H1 (cell line): ENCODE data around the gene C1QTNF7. TPM values are rescaled to one million over a fixed set of nuclear protein-coding genes. Genes with fewer than 3 reads are reported as not detected.

ENCODE experiments used
- CTCF ChIA-PET: fragments of 300-600 bp; sonication (Branson Sonifier 250); formaldehyde crosslinking; loops from one replicate; lab custom pipeline; 2021; ENCODE audit not compliant: partially characterized antibody; lab: Charles Lee
- POLR2A ChIA-PET: fragments of 300-600 bp; sonication (Branson Sonifier 250); formaldehyde crosslinking; loops from one replicate; lab custom pipeline; 2021; ENCODE audit warnings: inconsistent platforms; ENCODE audit not compliant: partially characterized antibody; lab: Charles Lee
- DNase-seq, 2 experiments: peaks; one replicate each; pipeline versions ENCODE4 v3.0.0 to v3.0.0-alpha.2; 2010 to 2022; ENCODE audit warnings: low spot score in 2 of 2, low read depth in 1 of 2, mixed read lengths in 1 of 2
- FAIRE-seq: peaks from 2 replicates; lab custom pipeline; 2011; peaks lifted over from hg19 to GRCh38; lab: Jason Lieb, UNC
- H2AFZ ChIP-seq: 2 replicates; pipeline ENCODE4 v1.8.1; 2012; ENCODE audit warnings: low read length, inconsistent platforms
- H2AK5ac ChIP-seq: 2 replicates; pipeline ENCODE4 v1.6.1; 2013; ENCODE audit warnings: low read depth, low read length
- H2BK120ac ChIP-seq: replicated peaks from 2 replicates; pipeline ENCODE3; 2013; ENCODE audit warnings: low read depth, low read length, inconsistent platforms
- H2BK12ac ChIP-seq: 2 replicates; pipeline ENCODE4 v1.6.1; 2013; ENCODE audit warnings: low read depth, low read length
- H2BK15ac ChIP-seq: 2 replicates; pipeline ENCODE4 v1.6.1; 2013; ENCODE audit warnings: low read length
- H2BK20ac ChIP-seq: 2 replicates; pipeline ENCODE4 v1.6.1; 2013; ENCODE audit warnings: low read length
- H2BK5ac ChIP-seq: 2 replicates; pipeline ENCODE4 v1.6.1; 2013; ENCODE audit warnings: low read depth, low read length
- H3K14ac ChIP-seq: 2 replicates; pipeline ENCODE4 v1.6.1; 2013; ENCODE audit warnings: inconsistent platforms; ENCODE audit not compliant: insufficient read length
- H3K18ac ChIP-seq: 2 replicates; pipeline ENCODE4 v1.6.1; 2013; ENCODE audit warnings: low read length; ENCODE audit errors: extremely low read depth
- H3K23ac ChIP-seq: 2 replicates; pipeline ENCODE4 v1.6.1; 2013; ENCODE audit warnings: inconsistent platforms; ENCODE audit not compliant: insufficient read length
- H3K23me2 ChIP-seq: 2 replicates; pipeline ENCODE4 v1.6.1; 2013; ENCODE audit warnings: low read depth, low read length
- H3K27ac ChIP-seq: 2 replicates; pipeline ENCODE4 v1.6.1; 2011; ENCODE audit warnings: low read depth, low read length, inconsistent platforms
- H3K27me3 ChIP-seq, 4 experiments: replicated peaks in 1 of 4; 1 replicate in 1 of 4; 2 replicates in 3 of 4; pipeline versions ENCODE4 v1.6.1 to v1.8.1; 2011 to 2013; ENCODE audit warnings: low read length in 3 of 4, mild to moderate bottlenecking in 3 of 4, inconsistent platforms in 2 of 4, mixed read lengths in 2 of 4, moderate library complexity in 1 of 4; ENCODE audit not compliant: control insufficient read depth in 3 of 4, insufficient read depth in 3 of 4; ENCODE audit errors: extremely low read depth in 1 of 4
- H3K36me3 ChIP-seq, 4 experiments: 2 replicates each; pipeline versions ENCODE4 v1.6.1 to v1.8.1; 2011 to 2013; ENCODE audit warnings: mild to moderate bottlenecking in 4 of 4, low read length in 3 of 4, moderate library complexity in 2 of 4, control low read depth in 1 of 4, inconsistent platforms in 1 of 4; ENCODE audit not compliant: insufficient read depth in 4 of 4, control insufficient read depth in 2 of 4
- H3K4ac ChIP-seq: replicated peaks from 2 replicates; pipeline ENCODE3; 2013; ENCODE audit warnings: low read length, low read depth, mixed read lengths, inconsistent platforms; ENCODE audit not compliant: insufficient read length
- H3K4me1 ChIP-seq, 4 experiments: replicated peaks in 1 of 4; 1 replicate in 1 of 4; 2 replicates in 3 of 4; pipeline versions ENCODE4 v1.6.1 to v1.8.1; 2011 to 2013; ENCODE audit warnings: low read length in 3 of 4, inconsistent platforms in 2 of 4, mixed read lengths in 1 of 4; ENCODE audit not compliant: insufficient read depth in 4 of 4, control insufficient read depth in 3 of 4
- H3K4me2 ChIP-seq, 2 experiments: 2 replicates each; pipeline versions ENCODE4 v1.6.1 to v1.8.1; 2011 to 2013; ENCODE audit warnings: low read depth in 2 of 2, low read length in 2 of 2, control low read depth in 1 of 2, inconsistent platforms in 1 of 2, mild to moderate bottlenecking in 1 of 2; ENCODE audit not compliant: insufficient read depth in 1 of 2
- H3K4me3 ChIP-seq, 4 experiments: fragments of 200-600, 300-600 bp in 1 of 4; sonication (generic), shearing (Covaris generic), sonication (Bioruptor Twin) in 1 of 4; 2 replicates each; pipeline versions ENCODE4 v1.5.1 to v1.8.1; 2011 to 2016; ENCODE audit warnings: low read length in 4 of 4, low read depth in 3 of 4, control low read depth in 2 of 4, inconsistent platforms in 2 of 4, mild to moderate bottlenecking in 2 of 4, mixed read lengths in 1 of 4, moderate library complexity in 1 of 4; ENCODE audit not compliant: insufficient read depth in 2 of 4; ENCODE audit errors: extremely low read depth in 1 of 4
- H3K56ac ChIP-seq: replicated peaks from 2 replicates; pipeline ENCODE3; 2013; ENCODE audit warnings: low read depth, mild to moderate bottlenecking, mixed read lengths, low read length, inconsistent platforms; ENCODE audit not compliant: insufficient read length
- H3K79me1 ChIP-seq: 2 replicates; pipeline ENCODE4 v1.6.1; 2013; ENCODE audit warnings: low read depth, low read length, control low read depth
- H3K79me2 ChIP-seq, 2 experiments: 2 replicates each; pipeline versions ENCODE4 v1.6.1 to v1.8.1; 2012 to 2013; ENCODE audit warnings: low read length in 2 of 2, mild to moderate bottlenecking in 2 of 2, inconsistent platforms in 1 of 2; ENCODE audit not compliant: insufficient read depth in 2 of 2, control insufficient read depth in 1 of 2
- H3K9ac ChIP-seq, 4 experiments: replicated peaks in 1 of 4; 1 replicate in 1 of 4; 2 replicates in 3 of 4; pipeline versions ENCODE4 v1.6.1 to v1.8.1; 2011 to 2013; ENCODE audit warnings: low read depth in 3 of 4, low read length in 3 of 4, control low read depth in 2 of 4, mild to moderate bottlenecking in 2 of 4, moderate library complexity in 2 of 4, inconsistent platforms in 1 of 4; ENCODE audit errors: extremely low read depth in 1 of 4
- H3K9me3 ChIP-seq, 2 experiments: 2 replicates each; pipeline versions ENCODE4 v1.6.1 to v1.8.1; 2012 to 2013; ENCODE audit warnings: mild to moderate bottlenecking in 2 of 2, moderate library complexity in 2 of 2, control low read depth in 1 of 2, inconsistent platforms in 1 of 2, low read depth in 1 of 2, low read length in 1 of 2, mixed read lengths in 1 of 2; ENCODE audit not compliant: insufficient read depth in 2 of 2
- H4K20me1 ChIP-seq, 2 experiments: replicated peaks in 1 of 2; 2 replicates each; pipeline versions ENCODE3 to v1.8.1; 2011 to 2013; ENCODE audit warnings: inconsistent platforms in 2 of 2, low read length in 2 of 2, mild to moderate bottlenecking in 1 of 2; ENCODE audit not compliant: insufficient read depth in 2 of 2, control insufficient read depth in 1 of 2
- H4K5ac ChIP-seq: 2 replicates; pipeline ENCODE4 v1.6.1; 2013; ENCODE audit warnings: low read length, low read depth, mixed read lengths, inconsistent platforms; ENCODE audit not compliant: insufficient read length
- H4K8ac ChIP-seq: 2 replicates; pipeline ENCODE4 v1.8.0; 2013; ENCODE audit warnings: mild to moderate bottlenecking, moderate library complexity, low read length, inconsistent platforms; ENCODE audit not compliant: insufficient read depth; ENCODE audit errors: extremely low read depth
- H4K91ac ChIP-seq: replicated peaks from 2 replicates; pipeline ENCODE3; 2013; ENCODE audit warnings: low read length, mixed read lengths, inconsistent platforms; ENCODE audit not compliant: insufficient read length
- CBX8 ChIP-seq: fragments of 300-800, 300-1000 bp; sonication (generic); IDR thresholded peaks from 2 replicates; pipeline ENCODE4 v1.7.1; 2016; ENCODE audit warnings: low read depth, low read length, borderline replicate concordance
- CREB1 ChIP-seq: IDR thresholded peaks from 2 replicates; pipeline ENCODE4 v1.6.1; 2012; ENCODE audit warnings: inconsistent platforms
- HDAC6 ChIP-seq: IDR thresholded peaks from one replicate; pipeline ENCODE4 v1.7.1; 2012; ENCODE audit warnings: low read depth, mild to moderate bottlenecking, inconsistent platforms, low read length, moderate library complexity
- NANOG ChIP-seq: IDR thresholded peaks from 2 replicates; pipeline ENCODE4 v1.6.1; 2011; ENCODE audit warnings: low read length, low read depth, mild to moderate bottlenecking, inconsistent platforms; ENCODE audit not compliant: insufficient read depth, poor library complexity, severe bottlenecking
- NRF1 ChIP-seq: IDR thresholded peaks from 2 replicates; pipeline ENCODE4 v1.6.1; 2011; ENCODE audit warnings: mild to moderate bottlenecking, low read depth, low read length, improper control_type of control experiment
- RAD21 ChIP-seq, 2 experiments: IDR thresholded peaks in 1 of 2; conservative IDR thresholded peaks in 1 of 2; 2 replicates each; pipeline ENCODE4 v1.6.1; 2011; ENCODE audit warnings: low read depth in 2 of 2, low read length in 2 of 2, improper control_type of control experiment in 1 of 2, inconsistent platforms in 1 of 2, mild to moderate bottlenecking in 1 of 2, moderate library complexity in 1 of 2
- SIN3A ChIP-seq, 2 experiments: IDR thresholded peaks in 1 of 2; conservative IDR thresholded peaks in 1 of 2; 2 replicates each; pipeline ENCODE4 v1.6.1; 2011 to 2012; ENCODE audit warnings: low read length in 2 of 2, improper control_type of control experiment in 1 of 2, low read depth in 1 of 2, mild to moderate bottlenecking in 1 of 2
- SP2 ChIP-seq: IDR thresholded peaks from 2 replicates; pipeline ENCODE4 v1.6.1; 2012; ENCODE audit warnings: mild to moderate bottlenecking, low read length, inconsistent platforms
- TBP ChIP-seq: IDR thresholded peaks from 2 replicates; pipeline ENCODE4 v1.6.1; 2011; ENCODE audit warnings: low read depth, low read length, improper control_type of control experiment
- TCF12 ChIP-seq: IDR thresholded peaks from 2 replicates; pipeline ENCODE4 v1.6.1; 2011; ENCODE audit warnings: low read depth, mild to moderate bottlenecking, low read length
- TEAD4 ChIP-seq: IDR thresholded peaks from 2 replicates; pipeline ENCODE4 v1.6.1; 2012; ENCODE audit warnings: low read depth, low read length, inconsistent platforms, mixed read lengths
- polyA plus RNA-seq, 7 experiments: library from polyadenylated mRNA; depleted of rRNA in 3 of 7; stranded (reverse) in 5 of 7; unstranded in 2 of 7; fragments of >200 nt in 5 of 7; fragments of 200-250 nt in 2 of 7; gene quantifications; 1 replicate in 5 of 7; 2 replicates in 1 of 7; 4 replicates in 1 of 7; pipeline versions ENCODE4 v1.2.1 to v1.2.3, GENCODE V29; 2011 to 2013; ENCODE audit warnings: missing spikeins in 2 of 7, mixed read lengths in 2 of 7
- total RNA-seq: library from RNA; stranded (reverse); fragmentation: NEBNext Ultra II Directional; extraction: Animal tissue kit (Norgen Biotek cat#: 25700); gene quantifications from 2 replicates; pipeline ENCODE4 v1.2.1, GENCODE V29; 2021
- TF ChIP-seq, protein P1 (sequence below): IDR thresholded peaks from 2 replicates; pipeline ENCODE4 v1.6.1; 2012; ENCODE audit warnings: inconsistent platforms

The C1QTNF7 gene
- total and polyA plus RNA-seq, 2 of the 8 experiments (the other 6 are each of a cell fraction or from before 2014, with no cell fraction given): not detected

DNA sequence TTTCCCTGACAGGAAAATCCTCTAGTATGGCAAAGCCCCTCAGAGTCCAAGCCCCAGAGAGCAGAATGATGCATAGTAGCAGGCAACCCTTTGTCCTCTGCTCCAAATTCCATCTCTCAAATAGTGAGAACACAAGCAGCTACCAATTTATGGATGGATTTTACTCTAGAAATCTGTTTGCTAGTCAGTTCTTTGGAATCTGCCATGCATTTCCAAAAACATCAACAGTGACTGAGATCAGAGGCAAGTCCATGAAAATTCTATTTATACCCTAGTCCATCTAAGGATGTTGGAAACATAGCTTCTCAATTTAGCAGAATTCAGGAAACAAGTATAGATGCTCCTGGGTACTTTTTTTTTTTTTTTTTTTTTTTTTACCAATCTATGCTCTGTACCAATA, 31.9 kb downstream of the C1QTNF7 start:
- CTCF ChIA-PET: interaction anchor here (0.6 to 6.6 kb wide), 8 partner anchors 11 to 422 kb away, joined by 3 to 72 read pairs (median 4); partner anchors contain the start of gene CC2D2A
- H2AK5ac ChIP-seq: no peak overlapping the region
- no peaks in the 10 kb centered on the region for H3K36me3 ChIP-seq
- H3K23ac ChIP-seq: no peak overlapping the region
- H3K27ac ChIP-seq: no peak overlapping the region
- no peak overlapping the region for H3K14ac ChIP-seq
- no peaks in the 10 kb centered on the region for H3K27me3 ChIP-seq
- no peak for FAIRE-seq
- no peak for TF ChIP-seq TCF12
- TF ChIP-seq NANOG: no peak
- no peak for TF ChIP-seq NRF1
- no peak for TF ChIP-seq TEAD4
- TF ChIP-seq CBX8: no peak
- TF ChIP-seq RAD21 (IDR thresholded peaks at IDR 0.05 in 1 of 2, conservative IDR thresholded peaks at IDR 0.05 in 1 of 2; ENCODE audit: low read depth in 2 of 2, low read length in 2 of 2): no peak
- no peak for TF ChIP-seq TBP
- TF ChIP-seq SP2: no peak
- no peak for TF ChIP-seq HDAC6
- TF ChIP-seq, protein P1, sequence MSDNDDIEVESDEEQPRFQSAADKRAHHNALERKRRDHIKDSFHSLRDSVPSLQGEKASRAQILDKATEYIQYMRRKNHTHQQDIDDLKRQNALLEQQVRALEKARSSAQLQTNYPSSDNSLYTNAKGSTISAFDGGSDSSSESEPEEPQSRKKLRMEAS: no peak
- TF ChIP-seq SIN3A (conservative IDR thresholded peaks at IDR 0.05 in 1 of 2, IDR thresholded peaks at IDR 0.05 in 1 of 2; ENCODE audit: low read depth in 1 of 2, low read length in 2 of 2): no peak
- no peak for TF ChIP-seq CREB1
- TF ChIP-seq, all 59 proteins: peak for 0
- Histone ChIP-seq H4K91ac (no peak overlapping the region), H2BK120ac (no peak overlapping the region), H3K79me2 (no peaks in the 10 kb centered on the region), H3K4ac (no peak overlapping the region), H3K23me2 (no peaks in the 10 kb centered on the region), H2AFZ (no peak overlapping the region), H2BK15ac (no peak overlapping the region), H2BK20ac (no peak overlapping the region), H3K4me2 (no peak overlapping the region), H3K9ac (no peak overlapping the region), H3K56ac (no peak overlapping the region), H3K9me3 (no peaks in the 10 kb centered on the region), H3K18ac (no peak overlapping the region), H4K8ac (no peak overlapping the region), H3K79me1 (no peaks in the 10 kb centered on the region), H3K4me1 (no peaks in the 10 kb centered on the region), H3K4me3 (no peak overlapping the region), H4K20me1 (no peaks in the 10 kb centered on the region), H2BK12ac (no peak overlapping the region), H4K5ac (no peak overlapping the region), H2BK5ac (no peak overlapping the region)
- POLR2A ChIA-PET: no interaction called here
- no peak for DNase-seq
